ENCODE results near the gene C6orf120.
A peak's percentile ranks its signal among the peaks of the same experiment; 100 is the strongest.

C6orf120 gene

DNA sequence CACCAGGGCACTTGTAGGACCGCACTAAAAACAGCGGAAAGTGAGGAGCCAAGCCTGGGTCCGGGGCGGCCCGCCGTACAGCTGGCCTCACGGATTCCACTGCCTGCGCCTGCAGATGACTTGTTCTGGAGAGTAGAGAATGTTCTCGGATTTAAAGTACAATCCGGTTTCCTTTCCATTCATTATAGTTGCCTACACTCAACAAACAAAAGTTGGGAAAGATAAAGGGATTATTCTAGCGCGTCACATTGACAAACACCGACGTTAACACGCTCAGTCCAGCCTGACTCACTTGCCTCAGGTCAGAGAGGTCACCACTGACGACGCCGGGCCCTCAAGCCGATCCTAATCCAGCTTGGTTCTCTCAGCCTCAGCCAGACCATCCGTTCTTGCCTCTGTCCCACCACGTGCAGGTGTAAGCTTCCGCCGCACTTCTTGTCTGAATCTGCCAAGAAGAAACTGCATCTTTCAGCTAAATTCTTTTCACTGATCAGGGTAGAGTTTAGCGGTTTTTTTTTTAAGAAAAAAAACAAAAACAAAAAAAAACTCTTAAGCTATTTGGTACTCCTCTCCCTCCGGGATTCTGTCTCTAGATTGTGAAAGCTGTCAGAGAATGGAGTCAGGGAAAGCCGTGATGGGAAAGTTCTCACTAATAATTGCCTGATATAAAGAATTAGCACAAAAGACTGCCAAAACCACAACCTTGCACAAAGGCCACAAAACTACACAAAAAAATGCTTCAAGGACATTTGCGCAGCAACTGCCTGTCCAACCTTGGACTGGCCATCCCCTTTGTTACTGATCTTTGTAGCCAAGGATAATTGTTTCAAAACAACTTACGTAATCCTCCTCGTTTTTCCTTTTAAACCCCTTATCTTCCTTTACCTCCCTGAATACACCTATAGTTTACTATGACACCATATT lies 23.5 kb downstream of the C6orf120 start:
- no peak for DNase-seq (ENCODE audit: low read depth)

DNA sequence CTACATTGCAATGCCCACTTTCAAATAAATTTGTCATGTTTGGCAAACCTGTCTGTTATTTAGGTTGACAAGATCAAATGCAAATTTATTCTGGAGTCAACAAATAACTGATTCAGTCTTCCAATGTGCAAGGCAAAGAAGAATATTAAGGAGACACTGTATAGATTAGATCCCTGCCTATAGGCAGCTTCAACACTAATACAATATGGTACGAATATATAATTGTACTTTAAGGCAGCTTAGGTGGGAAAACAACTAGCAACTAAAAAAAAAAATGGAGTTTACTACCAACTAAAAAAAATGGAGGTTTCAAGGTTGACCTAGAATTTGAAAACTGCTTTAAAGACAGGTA lies 24.1 kb downstream of the C6orf120 start:
- DNase-seq (ENCODE audit: low read depth), result no peak

DNA sequence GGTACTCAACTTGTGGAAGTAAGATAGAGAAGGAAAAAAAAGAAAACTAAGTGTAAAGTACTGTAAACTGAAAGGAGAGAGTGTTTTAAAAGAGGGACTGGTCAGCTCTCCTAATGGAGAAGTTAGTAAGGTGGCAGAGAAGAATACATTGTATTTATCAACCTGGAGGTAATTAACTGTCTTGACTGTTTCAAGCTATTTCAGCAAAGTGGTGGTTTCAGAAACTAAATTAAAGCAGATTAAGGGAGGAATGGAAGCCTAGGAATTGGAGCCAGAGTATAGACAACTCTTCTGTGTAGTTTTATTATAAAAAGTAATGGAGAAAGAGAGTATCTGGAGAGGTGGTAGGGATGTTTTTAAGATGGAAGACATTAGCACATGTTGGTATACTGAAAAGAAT lies 25.0 kb downstream of the C6orf120 start:
- DNase-seq (ENCODE audit: low read depth), result no peak

DNA sequence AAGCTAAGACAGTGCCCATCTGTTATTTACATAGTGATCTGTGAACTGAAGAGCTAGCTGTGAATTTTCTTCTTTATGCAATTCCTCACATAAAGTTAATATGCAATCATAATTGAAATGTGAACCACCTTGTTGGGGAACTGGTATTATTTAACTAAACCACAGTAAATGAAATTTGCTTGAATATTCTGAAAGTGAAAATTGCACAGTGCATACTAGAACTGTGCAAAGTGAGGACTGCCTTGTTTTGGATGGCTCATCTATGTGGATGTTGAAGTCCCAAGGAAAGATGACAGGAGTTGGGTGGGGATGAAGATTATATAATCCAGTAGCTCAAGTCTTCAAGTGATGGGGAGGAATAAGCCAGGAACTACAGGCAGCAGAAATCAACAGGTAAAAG lies 28.0 kb downstream of the C6orf120 start:
- DNase-seq (ENCODE audit: low read depth), result no peak

DNA sequence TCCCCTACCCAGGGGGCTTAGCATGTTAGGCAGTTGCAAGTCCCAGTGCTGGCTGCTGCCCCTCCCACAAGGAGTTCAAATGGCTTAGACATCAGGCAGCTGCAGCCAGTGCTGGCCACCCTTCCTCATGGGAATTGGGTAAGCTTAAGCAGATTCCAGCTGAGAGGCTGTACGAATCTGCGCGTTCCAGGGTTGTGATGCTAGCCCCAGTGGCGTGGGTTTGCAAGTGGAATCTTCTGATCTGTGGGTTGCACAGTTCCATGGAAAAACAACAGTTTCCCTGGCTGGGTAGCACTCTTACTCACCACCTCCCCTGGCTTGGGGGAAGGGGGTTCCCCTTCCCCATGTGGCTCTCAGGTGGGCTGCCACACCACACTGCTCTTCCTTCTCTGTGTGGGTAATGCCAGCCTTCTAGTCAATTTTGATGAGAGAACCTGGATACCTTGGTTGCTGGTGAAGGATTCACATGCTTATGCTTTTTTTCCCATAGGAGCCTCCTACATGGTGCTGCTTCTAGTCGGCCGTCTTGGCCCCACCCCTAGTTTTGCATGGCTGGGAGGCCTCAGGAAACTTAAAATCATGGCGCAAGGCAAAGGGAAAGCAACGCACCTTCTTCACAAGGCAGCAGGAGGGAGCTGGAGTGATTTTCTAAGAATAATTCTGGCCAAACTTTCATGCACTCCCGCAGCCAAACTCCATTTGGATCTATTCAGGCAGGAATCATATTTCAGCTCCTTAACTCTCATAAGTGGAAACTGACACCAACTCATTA lies 36.5 kb downstream of the C6orf120 start:
- no peak for DNase-seq (ENCODE audit: low read depth)

DNA sequence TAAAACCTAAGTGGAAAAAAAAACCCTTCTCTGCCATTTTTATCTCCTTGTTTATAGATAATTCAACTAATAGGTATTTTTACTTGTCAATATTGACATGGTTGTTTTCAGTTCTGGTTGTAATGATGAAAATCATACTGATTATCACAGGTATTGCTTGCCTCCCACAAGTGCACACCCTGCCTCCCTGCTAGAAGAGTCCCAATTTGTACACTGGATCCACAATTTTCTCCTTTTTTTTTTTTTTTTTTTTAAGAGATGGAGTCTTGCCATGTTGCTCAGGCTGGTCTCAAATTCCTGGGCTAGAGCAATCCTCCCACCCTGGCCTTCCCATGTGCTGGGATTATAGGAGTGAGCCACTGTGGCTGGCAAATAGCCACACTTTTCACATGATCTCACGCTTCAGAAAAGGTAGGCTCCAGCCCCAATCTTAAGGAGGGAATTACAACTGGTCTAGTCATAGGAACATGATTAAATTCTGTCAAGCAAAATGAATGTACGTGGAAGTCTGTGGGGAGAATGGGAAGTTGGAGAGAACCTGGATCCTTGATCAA lies 37.1 kb downstream of the C6orf120 start:
- DNase-seq (ENCODE audit: low read depth), result no peak

DNA sequence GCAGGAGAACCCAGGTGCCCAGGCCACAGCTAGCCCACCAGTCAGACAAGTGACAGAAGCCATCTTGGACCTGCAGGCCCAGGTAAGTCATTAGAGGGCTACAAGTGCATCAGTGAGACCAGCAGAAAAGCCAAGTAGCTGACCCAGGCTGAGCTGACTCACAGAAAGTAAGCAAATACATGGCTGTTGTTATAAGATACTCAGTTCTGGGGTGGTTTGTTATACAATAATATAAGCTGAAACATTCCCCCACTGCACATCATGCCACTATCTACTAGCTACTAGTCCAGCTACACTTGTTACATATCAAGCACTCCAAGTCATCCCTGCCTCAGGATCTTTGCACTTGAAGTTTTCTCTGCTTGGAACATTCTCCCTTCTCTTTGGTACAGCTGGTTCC lies 39.4 kb downstream of the C6orf120 start:
- no peak for DNase-seq (ENCODE audit: low read depth)

DNA sequence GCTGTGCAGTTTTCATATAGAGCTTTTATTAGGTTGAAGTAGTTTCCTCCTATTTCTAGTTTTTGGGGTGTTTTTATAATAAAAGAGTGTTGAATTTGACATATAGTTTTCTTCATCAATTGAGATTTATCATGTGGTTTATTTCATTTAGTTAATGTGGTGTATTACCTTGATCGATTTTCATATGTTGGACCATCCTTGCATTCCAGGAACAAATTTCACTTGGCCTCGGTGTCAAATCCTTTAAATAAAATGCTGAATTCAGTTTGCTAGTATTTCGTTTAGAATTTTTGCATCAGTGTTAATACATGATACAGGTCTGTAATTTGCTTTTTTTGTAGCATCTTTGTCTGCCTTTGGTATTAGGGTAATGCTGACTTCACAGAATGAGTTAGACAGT lies 43.5 kb downstream of the C6orf120 start:
- DNase-seq (ENCODE audit: low read depth), result no peak

DNA sequence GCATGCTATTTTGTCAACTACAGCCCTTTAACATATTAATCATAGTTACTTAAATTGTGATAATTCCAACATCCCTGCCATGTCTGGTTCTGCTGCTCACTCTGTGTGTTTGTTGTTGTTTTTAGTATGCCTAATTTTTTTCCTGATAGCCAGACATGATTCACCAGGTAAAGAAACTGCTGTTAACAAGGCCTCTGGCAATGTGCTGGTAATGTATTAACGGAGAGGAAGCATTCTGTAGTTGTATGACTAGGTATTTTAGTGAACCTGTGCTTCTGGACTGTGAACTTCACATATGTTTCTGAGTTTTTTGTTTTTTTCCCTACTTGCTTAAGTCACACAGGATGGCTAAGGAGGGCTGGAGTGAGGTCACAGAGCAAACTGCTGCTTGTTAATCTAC lies 44.6 kb downstream of the C6orf120 start:
- DNase-seq (ENCODE audit: low read depth), result no peak

DNA sequence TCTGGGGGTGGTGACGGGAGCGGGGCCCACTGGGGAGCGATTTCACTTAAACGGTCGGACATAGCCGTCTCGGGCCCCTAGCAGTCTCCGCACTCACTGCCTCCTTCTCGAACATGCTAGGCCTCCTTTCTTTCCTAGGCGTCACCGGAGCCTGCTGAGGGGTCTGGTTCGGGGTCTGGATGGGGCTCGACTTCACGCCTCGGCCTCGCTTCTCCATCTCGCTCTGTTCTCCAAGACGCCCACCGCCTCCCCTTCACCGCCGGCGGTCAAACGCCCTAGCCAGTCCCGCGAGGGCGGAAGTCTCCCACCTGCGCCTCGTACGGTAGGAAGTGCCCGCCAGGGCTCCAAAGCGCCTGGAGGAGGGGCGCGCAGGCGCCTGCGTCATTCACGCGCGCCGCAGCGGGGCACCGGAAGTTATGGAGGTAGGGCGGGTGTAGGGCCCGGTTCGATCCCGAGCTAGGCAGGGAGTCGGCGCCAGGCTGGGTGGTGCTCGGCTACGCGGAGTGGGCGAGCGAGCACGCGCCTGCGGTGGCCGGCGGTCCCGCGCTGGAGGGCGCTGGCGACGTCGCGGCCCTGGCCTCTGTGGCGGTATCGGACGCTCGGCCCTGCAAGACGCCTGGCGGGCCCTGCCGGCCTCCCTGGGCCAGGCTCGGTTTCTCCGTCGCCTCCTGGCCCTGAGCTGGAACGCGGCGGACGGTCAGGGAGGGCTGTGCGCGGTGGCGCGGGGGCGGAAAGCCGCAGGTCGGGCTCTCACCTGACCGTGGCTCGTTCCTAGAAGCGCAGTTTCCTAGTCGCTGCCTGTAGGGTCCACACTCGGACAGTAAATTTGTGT lies 49.5 kb downstream of the C6orf120 start, which contains the start of the genes DYNLT2 and ERMARD:
Gene DYNLT2 (minus strand): TSS at position 331 of the 832 bp plus-strand sequence. CDS start 114 bp downstream, at position 217.
Gene ERMARD (plus strand): TSS at position 381 of the 832 bp plus-strand sequence. CDS start 36 bp downstream, at position 417.
- DNase-seq (ENCODE audit: low read depth), result peak; percentile 87

DNA sequence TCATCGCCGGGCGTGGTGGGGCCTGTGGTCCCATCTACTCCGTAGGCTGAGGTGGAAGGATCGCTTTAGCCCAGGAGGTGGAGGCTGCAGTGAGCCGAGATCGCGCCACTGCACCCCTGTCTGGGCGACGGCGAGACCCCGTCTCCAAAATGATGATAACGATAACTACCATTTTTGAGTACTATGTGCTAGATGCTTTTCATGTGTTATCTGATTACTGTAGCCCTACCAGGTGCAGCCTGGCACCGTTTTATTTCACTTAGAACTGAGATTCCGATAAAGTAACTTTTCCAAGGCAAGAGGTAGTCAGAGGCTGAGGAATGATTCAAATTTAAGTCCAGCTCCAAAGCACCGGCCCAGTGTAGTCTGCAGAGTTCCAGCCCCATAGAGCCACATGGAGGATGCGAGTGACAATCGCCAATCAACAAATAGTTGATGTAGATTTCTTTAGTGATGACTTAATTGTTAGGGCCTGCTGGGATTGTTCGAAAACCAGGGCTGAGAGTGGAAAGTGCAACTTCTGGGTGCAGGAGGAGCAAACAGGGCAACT lies 50.2 kb downstream of the C6orf120 start:
- no peak for DNase-seq (ENCODE audit: low read depth)

Data from T-helper 22 cell (primary cell).